Pancreas (tissue), 10 donors: Measurements from ENCODE around the gene PRKCA. TPM values are rescaled to one million over a fixed set of nuclear protein-coding genes. Genes with fewer than 3 reads are reported as not detected.

Source experiments
- ATAC-seq, 4 donors: fragments of 200-7000 bp; cut with Tn5 transposase; one replicate each; pipeline versions ENCODE4 v1.8.0 to v1.9.1; 2020; ENCODE audit warnings: mild to moderate bottlenecking in 4 of 4, moderate library complexity in 4 of 4
- DNase-seq, 6 donors: peaks; one replicate each; pipeline ENCODE4 v3.0.0-alpha.2; 2020
- FAIRE-seq: peaks from 2 replicates; lab custom pipeline; 2012; peaks lifted over from hg19 to GRCh38; lab: Jason Lieb, UNC
- H3K27ac ChIP-seq, 4 donors: fragments of 200-600 bp; sonication (generic); 1 replicate in 3 of 4; 2 replicates in 1 of 4; pipeline versions ENCODE4 v1.5.0 to v1.8.0; 2020
- H3K27me3 ChIP-seq, 4 donors: fragments of 200-600 bp; one replicate each; pipeline ENCODE4 v1.8.0; 2021
- H3K36me3 ChIP-seq, 3 donors: fragments of 200-600 bp; sonication (generic) in 1 of 3; one replicate each; pipeline versions ENCODE4 v1.5.0 to v1.8.0; 2020 to 2021
- H3K4me1 ChIP-seq, 3 donors: fragments of 200-600 bp; one replicate each; pipeline ENCODE4 v1.8.0; 2021
- H3K4me3 ChIP-seq, 4 donors: fragments of 200-600 bp; sonication (generic) in 2 of 4; one replicate each; pipeline versions ENCODE4 v1.5.0 to v1.8.0; 2020 to 2021
- H3K9me3 ChIP-seq, 4 donors: fragments of 200-600 bp; one replicate each; pipeline ENCODE4 v1.8.0; 2021
- CTCF ChIP-seq, 4 donors: fragments of 200-600 bp; sonication (generic) in 3 of 4; IDR thresholded peaks; one replicate each; pipeline versions ENCODE4 v1.5.0 to v1.8.0; 2021; ENCODE audit warnings: antibody characterized with exemption in 4 of 4
- WGBS, 2 donors: extraction: QIAGEN DNeasy Blood & Tissue Kit; methylation state at CpG; one replicate each; pipeline ENCODE4 v1.1.7; 2013; 5-methylcytosine and 5-hydroxymethylcytosine counted together
- intact Hi-C, 3 donors: fragments of 100-400 bp; cut with DNase I; formaldehyde crosslinking; loops; one replicate each; pipeline versions ENCODE4 v1.11.1 to v1.14.2; 2022
- polyA plus RNA-seq, 2 donors: library from polyadenylated mRNA; stranded (reverse); fragments of 200-250 nt; gene quantifications; one replicate each; pipeline ENCODE4 v1.2.3, GENCODE V29; 2013
- total RNA-seq, 6 donors: library from RNA; stranded (reverse); fragmentation: NEBNext Ultra II Directional in 4 of 6; extraction: Animal tissue kit (Norgen Biotek cat#: 25700) in 4 of 6; gene quantifications; one replicate each; pipeline versions ENCODE4 v1.2.1 to v1.2.4, GENCODE V29; 2021 to 2023
- donor health status: healthy with polysubstance abuse.
- donor health status: DM: no; HTN: no; CAD: no; lungs with moderate emphysema.
- donor health status: DM: no; HTN: no; CAD: no.
- donor health status: control.
- donor health status: control.
- donor health status: Bipolar disorder and iron deficiency.
- donor health status: DM: yes; HTN: yes; CAD: no.
- donor health status: DM: no; HTN: no; CAD: no.
- donor health status: DM: no; HTN: no; CAD: no.
- donor health status: DM: yes; HTN: yes; CAD: no.

PRKCA gene
- total and polyA plus RNA-seq, 8 donors = 3.5 to 22.3 (median 10.2) TPM

DNA sequence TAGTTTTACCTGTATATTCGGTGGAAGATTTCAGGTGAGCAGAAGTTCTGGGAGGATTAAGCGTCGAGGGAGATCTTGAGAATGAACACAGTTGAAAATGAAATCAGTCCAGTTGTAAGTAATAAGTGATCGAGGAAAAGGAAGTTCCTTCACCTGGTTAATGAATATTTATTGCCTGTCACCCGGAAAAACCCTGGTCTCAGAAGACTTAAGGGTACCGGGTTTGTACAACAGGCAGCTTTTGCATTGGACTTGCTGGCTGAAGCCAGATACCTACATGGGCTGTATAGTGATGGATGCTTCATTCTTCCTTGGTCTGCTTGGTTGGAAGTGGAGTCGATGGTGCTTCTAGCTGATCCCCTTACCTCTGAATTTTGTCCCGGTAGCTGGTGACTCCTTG lies 72.7 kb downstream of the PRKCA start:
- FAIRE-seq = no peak
- Histone ChIP-seq H3K4me3 (no peak overlapping the region), H3K27me3 (no peaks in the 10 kb centered on the region), H3K9me3 (no peaks in the 10 kb centered on the region), H3K27ac (peak overlapping the region in 3 of 4 donors; percentile 22 to 74 (median 67)), H3K36me3 (no peaks in the 10 kb centered on the region), H3K4me1 (no peaks in the 10 kb centered on the region)
- peak in 3 of 4 donors; percentile 38 to 47 (median 42) for ATAC-seq
- WGBS, 2 donors = 62 to 68% methylated on average over 8 of the region's 8 CpGs
- no peak for TF ChIP-seq CTCF (IDR thresholded peaks at IDR 0.05)
- no peak for DNase-seq
- intact Hi-C loops = loop anchor here in 1 of 3 donors (10.0 kb wide), 1 partner anchor 60 kb away; no protein-coding TSS in a partner anchor

DNA sequence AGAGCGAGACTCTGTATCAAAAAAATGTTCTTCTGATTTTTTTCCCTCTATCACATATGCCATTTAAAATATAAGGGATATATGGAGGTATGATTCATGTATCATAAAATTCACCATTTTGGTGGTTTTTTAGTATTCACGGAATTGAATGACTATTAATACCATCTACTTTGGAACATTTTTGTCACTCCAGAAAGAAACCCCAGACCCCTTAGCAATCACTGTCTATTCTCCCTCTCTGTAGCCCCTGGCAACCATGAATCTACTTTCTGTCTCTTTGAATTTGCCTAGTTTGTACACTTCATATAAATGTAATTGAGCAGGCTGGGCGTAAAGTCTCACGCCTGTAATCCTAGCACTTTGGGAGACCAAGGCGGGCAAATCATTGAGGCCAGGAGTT lies 75.9 kb downstream of the PRKCA start:
- FAIRE-seq (no peak), DNase-seq (no peak), ATAC-seq (no peak)
- Histone ChIP-seq H3K4me3 (no peak overlapping the region), H3K9me3 (no peaks in the 10 kb centered on the region), H3K27me3 (no peaks in the 10 kb centered on the region), H3K27ac (no peak overlapping the region), H3K36me3 (no peaks in the 10 kb centered on the region), H3K4me1 (no peaks in the 10 kb centered on the region)
- TF ChIP-seq CTCF (IDR thresholded peaks at IDR 0.05) = no peak
- WGBS, 2 donors = 97 to 98% methylated on average over 5 of the region's 5 CpGs
- intact Hi-C loops = loop anchor here in 1 of 3 donors (10.0 kb wide), 1 partner anchor 57 kb away; no protein-coding TSS in a partner anchor

DNA sequence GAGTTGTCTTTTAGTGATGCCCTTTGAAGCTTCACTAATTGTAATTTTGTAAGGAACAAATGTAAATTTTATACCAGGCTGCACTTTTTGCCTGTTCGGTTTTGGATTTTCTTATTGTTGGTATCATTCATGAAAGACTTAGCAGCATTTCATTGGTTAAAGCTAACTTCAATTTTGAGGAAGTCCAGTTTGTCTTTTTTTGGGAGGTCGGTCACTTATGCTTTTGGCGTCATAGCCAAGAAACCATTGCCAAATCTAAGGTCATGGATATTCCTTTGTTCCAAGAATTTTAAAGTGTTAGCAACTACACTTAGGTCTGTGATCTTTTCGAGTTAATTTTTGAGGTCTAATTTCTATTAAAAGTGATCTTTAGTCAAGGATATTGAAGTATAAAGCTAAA lies 77.1 kb downstream of the PRKCA start:
- TF ChIP-seq CTCF (IDR thresholded peaks at IDR 0.05) = no peak
- intact Hi-C loops = loop anchor here in 1 of 3 donors (10.0 kb wide), 1 partner anchor 55 kb away; no protein-coding TSS in a partner anchor
- ATAC-seq (no peak), FAIRE-seq (no peak), DNase-seq (no peak)
- WGBS, 2 donors = 65 to 66% methylated on average over 4 of the region's 4 CpGs
- H3K27me3 ChIP-seq = no peaks in the 10 kb centered on the region
- H3K4me1 ChIP-seq = no peaks in the 10 kb centered on the region
- H3K27ac ChIP-seq = no peak overlapping the region
- no peaks in the 10 kb centered on the region for H3K36me3 ChIP-seq
- no peaks in the 10 kb centered on the region for H3K9me3 ChIP-seq
- no peak overlapping the region for H3K4me3 ChIP-seq

DNA sequence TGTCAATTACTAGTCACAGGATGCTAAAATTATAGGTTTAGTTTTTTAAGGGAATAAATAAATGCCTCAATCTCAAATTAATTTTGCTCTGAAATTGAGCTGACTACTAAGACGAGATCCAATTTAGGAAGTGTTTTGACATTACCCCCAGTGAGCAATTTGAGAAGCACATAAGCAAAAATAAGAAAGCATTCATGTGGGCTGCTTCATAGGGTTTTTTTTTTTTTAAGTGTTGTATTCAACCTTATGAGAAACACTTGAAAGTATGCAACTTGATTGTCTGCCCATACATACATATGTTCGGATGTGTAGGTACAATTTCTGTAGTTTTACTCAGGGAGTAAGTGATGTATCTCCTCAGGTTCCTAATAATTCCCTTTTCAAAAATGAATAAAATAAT lies 77.6 kb downstream of the PRKCA start:
- no peak overlapping the region for H3K4me3 ChIP-seq
- no peak for DNase-seq
- no peaks in the 10 kb centered on the region for H3K9me3 ChIP-seq
- 78 to 81% methylated on average over 2 of the region's 2 CpGs for WGBS, 2 donors
- H3K4me1 ChIP-seq = no peaks in the 10 kb centered on the region
- FAIRE-seq = no peak
- no peak overlapping the region for H3K27ac ChIP-seq
- TF ChIP-seq CTCF (IDR thresholded peaks at IDR 0.05) = no peak
- H3K36me3 ChIP-seq = no peaks in the 10 kb centered on the region
- ATAC-seq = no peak
- H3K27me3 ChIP-seq = no peaks in the 10 kb centered on the region
- intact Hi-C loops = loop anchor here in 1 of 3 donors (10.0 kb wide), 1 partner anchor 55 kb away; no protein-coding TSS in a partner anchor

GRCh38 chr17:66381701-66382362 lies 79.4 kb downstream of the PRKCA start:
- no peak for TF ChIP-seq CTCF (IDR thresholded peaks at IDR 0.05)
- no peak for ATAC-seq
- no peaks in the 10 kb centered on the region for H3K27me3 ChIP-seq
- H3K27ac ChIP-seq = no peak overlapping the region
- FAIRE-seq = no peak
- H3K4me3 ChIP-seq = no peak overlapping the region
- intact Hi-C loops = no loop called here
- no peaks in the 10 kb centered on the region for H3K36me3 ChIP-seq
- no peaks in the 10 kb centered on the region for H3K9me3 ChIP-seq
- DNase-seq = no peak
- 81 to 86% methylated on average over 4 of the region's 4 CpGs for WGBS, 2 donors
- H3K4me1 ChIP-seq = peaks cover 0 to 4% (median 0%) of the 10 kb centered on the region in 3 donors
